Pons (tissue), 1 donor: Measurements from ENCODE around the gene RALB.
"Not testable (repeated sequence)": the region's sequence is repeated elsewhere in the genome, so short reads cannot be mapped to it uniquely, and the experiment has no call there.

Experiments used
- DNase-seq: peaks from one replicate; pipeline ENCODE4 v3.0.0-alpha.2; 2016; ENCODE audit warnings: low spot score

Gene RALB

DNA sequence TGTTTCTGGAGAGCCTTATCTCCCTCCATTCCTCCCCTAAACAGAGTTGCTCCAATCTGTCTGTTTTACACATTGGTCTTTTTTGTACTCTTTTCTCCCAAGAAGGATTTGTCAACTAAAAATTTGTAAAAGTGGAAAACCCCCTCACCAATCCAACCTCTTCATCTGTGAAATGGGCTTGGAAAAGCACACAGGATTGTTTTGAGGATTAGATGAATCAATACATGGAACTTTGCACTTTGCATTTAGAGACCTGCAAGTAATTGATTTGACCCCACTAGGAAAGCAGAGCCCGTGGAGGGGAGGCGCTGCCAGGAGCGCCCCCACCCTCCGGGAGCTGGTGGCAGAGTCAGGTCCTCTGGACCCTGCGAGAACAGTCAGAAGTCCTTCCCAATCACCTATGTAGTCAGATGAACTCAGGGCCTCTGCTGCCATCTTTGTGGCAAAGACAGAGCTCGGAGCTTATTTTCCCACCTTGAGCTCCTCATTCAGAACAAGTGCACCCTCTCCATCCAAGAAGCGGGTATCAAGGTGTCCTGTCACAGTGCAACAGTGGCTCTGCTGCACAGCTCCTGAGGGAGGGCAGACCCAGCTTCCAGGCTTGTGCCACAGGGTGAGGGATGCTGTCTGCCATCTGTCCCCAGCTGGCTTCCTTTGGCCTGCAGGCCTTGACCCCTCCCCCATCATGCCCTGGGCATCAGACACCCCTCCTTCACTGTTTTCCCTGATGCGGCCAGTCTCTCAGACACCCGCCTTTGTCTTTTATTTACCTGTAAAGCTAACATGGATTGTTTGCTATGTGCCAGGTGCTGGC lies 27.7 kb upstream of the RALB start:
- no peak for DNase-seq

DNA sequence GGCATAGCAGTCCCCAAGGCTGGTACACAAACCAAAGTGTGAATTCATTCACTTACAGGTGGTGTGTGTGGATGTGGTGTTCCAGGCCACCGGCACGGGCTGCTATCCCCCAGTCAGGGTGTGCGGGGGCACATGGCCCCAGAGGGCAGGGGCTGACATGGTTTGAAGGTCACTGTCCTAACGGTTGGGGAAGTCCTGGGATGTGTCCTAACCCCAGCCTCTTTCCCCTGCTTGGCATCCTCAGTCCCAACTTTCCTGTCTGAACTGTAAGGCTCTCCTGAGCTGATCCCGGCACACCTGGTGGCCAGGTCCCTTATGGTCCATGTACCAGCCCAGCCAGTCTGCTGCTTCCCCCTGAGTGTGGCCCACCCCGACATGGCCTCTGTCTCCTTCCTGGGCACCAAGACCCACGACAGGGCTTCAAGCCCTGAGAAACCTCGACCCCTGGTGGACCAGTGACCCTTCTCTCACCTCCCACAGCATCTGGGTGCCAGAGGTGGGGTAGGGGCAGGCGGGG lies 27.0 kb upstream of the RALB start:
- no peak for DNase-seq

DNA sequence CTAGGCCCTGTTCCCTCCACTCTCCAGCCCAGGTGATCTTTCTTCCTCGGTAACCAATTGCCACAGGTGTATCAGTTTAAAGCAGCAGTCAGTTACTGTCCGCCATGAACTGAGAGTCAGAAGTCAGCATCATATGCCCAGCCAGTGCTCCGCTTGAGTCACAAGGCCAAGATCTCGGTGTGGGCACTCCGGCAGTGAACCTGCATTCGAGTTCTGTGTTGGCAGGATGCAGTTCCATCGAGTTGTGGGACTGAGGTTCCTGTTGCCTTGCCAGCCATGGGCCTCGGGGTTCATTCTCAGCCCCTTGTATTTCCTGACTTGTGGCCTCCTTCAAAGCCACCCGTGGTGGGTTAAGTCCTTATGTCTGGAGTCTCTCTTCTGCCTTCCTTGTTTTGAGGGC lies 26.3 kb upstream of the RALB start:
- no peak for DNase-seq

- no peak for DNase-seq
Measured at GRCh38 chr2:120227111-120227991, 25.3 kb upstream of the RALB start.

DNA sequence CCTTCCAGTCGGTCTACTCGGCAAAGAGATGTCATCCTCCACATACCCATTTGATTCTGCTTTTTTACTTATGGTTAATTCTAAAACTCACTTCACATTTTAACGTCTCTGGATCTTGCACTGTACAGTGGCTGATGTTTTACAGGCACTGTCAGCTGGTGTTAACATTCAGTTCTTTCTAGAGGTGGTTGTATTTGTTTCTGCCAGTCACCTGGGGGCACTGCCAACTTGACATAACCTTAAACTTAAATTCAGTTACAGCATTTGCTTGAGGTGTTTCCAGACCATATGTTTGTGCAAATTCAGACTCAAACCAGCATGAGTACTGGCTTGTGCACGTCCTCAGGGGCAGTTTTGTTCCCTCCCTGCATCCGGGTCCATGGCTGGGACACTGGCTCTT lies 24.1 kb upstream of the RALB start:
- no peak for DNase-seq

GRCh38 chr2:120229341-120229740 lies 23.3 kb upstream of the RALB start:
- DNase-seq, result no peak

- no peak for DNase-seq
Measured at GRCh38 chr2:120230515-120231471, 21.9 kb upstream of the RALB start.

- DNase-seq, result no peak
Measured at GRCh38 chr2:120231564-120231973, 21.1 kb upstream of the RALB start.

DNA sequence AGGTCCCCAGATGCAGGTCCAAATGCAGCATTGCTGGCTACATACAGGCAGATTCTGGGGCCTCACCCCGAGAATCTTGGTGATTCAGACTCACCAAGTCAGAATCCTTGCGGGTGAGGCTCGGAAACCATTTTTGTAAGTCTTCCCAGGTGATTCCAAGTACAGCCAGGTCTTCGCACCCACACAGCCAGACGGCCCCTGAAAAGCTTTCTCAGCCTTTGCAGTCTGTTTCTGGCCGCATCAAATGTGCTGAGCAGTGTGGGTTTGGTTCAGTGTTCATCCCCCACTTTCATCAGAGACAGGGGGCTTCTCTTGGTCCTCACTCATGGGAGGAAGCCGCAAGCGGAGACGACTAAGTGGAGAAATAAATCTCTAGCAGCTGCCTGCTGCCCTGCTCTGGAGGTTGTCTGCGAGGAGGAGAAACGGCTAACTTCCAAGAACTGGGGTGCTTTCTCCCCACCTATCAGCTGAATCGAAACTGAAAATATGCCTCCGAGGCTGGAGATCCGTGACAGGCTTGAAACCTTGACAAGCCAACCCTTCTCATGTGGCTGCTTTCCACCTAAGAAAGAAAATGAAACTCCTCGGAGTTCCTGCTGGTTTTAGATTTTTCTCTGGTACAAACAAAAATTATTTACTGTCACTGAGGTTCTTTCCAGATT lies 20.5 kb upstream of the RALB start:
- peak; percentile 41 for DNase-seq

- no peak for DNase-seq
Measured at GRCh38 chr2:120233292-120233691, 19.4 kb upstream of the RALB start.

DNA sequence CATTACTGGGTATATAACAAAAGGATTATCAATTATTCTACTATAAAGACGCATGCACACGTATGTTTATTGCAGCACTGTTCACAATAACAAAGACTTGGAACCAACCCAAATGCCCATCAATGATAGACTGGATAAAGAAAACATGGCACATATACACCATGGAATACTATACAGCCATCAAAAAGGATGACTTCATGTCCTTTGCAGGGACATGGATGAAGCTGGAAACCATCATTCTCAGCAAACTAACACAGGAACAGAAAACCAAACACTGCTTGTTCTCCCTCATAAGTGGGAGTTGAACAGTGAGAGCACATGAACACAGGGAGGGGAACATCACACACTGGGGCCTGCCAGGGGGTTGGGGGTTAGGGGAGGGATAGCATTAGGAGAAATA lies 17.5 kb upstream of the RALB start:
- not testable (repeated sequence) for DNase-seq

GRCh38 chr2:120235681-120236080 lies 17.0 kb upstream of the RALB start:
- DNase-seq, result no peak

DNA sequence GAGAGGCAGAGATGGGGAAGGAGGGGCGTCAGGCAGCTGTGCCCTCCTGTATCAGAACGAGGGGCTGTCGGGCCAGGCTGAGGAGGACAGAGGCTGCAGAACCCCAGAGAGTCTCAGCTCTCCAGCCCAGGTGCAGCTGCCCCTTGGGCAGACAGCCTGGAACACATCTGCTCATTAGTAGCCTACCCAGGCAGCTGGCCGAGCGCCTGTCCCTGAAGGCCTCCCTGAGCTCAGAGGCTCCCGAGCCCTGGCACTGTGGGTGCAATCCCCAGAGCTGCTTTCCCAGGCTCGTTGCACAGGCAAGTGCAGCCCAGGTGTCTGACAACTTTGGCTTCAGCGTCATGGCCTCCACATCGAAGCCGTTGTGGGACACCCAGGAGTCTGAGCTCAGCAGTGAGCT lies 16.3 kb upstream of the RALB start:
- DNase-seq, result no peak

GRCh38 chr2:120236791-120237190 lies 15.9 kb upstream of the RALB start:
- DNase-seq, result no peak

GRCh38 chr2:120237491-120237902 lies 15.2 kb upstream of the RALB start:
- DNase-seq, result no peak

DNA sequence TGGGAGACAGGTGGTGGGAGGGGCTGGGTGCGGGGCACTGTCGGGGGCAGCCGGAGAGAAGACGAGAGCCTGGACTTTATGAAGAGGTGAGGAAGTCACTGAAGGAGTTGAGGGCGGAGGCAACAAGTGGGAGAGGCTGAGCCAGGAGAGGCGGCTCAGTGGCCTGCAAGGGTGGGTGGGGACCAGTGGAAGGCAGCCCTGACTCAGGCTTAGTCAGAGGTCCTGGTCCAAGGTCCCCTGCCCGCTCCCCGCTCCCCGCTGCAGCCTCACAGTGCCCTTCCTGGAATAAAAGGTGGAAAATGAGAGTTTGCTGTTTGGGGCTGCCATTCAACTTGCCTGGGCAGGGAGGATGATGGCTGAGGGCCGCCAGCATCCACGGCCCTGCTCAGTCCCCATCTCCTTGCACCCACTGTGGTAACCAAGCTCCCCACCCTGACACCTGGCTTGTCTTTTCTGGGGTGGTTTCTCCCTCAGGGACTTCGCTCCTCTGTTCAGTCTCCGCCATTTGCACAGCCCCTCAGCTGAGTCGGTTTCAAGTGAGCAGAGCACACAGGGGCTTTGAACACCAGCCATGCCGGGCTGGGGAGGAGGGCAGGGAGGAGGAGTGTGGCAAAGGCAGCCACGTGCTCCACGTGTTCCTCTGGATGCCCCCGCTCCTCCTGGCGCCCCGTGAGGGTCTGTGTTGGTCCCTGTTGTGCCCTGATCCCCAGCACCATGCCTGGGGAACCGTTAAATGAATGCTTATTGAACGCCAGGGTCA lies 13.7 kb upstream of the RALB start:
- DNase-seq, result no peak

DNA sequence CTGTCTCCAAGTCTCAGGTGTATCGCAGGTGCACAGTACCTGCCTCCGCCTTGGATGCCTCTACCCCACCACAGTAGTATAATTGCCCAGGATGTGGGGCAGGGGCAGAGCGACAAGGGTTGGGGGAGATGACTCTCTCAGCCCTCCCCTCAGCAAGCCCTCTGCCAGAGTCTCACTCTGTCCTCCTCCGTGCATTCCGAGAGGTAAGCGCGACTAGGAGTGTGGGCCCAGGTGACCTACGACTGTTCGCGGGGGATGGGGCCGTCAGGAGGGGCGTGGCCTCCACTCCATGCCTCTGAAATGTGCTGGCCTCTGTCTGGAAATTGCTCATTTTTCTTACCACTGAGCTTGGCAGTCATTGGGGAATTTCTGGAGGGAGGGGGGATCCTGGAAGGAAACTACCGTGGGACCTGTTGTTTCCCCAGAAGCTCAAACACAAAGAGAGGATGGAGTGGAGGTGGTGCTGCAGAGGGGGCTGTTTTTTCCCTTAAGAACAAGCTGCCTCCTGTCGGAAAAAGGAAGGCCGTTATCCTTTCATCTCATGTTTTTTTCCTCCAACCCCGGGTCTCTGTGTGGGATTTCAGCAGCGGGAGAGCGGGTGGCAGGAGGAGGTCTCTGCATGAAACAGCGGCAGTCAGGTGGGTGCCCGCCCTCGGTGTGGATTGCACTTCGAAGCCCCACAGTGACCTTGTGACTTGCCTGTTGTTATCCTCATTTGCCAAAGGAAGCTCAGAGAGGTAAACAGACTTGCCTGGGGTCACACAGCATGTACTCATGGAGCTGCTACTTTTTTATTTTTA lies 13.0 kb upstream of the RALB start:
- DNase-seq, result no peak

GRCh38 chr2:120240901-120241429 lies 11.7 kb upstream of the RALB start:
- no peak for DNase-seq

DNA sequence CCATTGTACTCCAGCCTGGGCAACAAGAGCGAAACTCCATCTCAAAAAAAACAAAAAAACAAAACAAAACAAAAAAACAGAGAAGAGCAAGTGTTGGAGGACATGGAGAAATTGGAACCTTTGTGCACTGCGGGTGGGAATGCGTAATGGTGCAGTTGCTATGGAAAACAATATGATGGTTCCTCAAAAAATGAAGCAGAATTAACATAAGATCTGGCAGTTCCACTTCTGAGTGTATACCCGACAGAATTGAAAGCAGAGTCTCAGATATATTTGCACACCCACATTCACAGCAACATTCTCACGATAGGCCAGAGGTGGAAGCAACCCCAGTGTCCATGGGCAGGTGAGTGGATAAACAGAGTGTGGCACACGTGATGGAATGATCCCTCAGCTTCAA lies 11.0 kb upstream of the RALB start:
- no peak for DNase-seq
